PC-9 (cell line): ENCODE data around the gene OTOP2.

Source experiments
- CTCF ChIP-seq: fragments of 200-600 bp; sonication (generic); conservative IDR thresholded peaks from 2 replicates; pipeline ENCODE4 v1.6.1; 2017; ENCODE audit warnings: mixed run types, antibody characterized with exemption, mild to moderate bottlenecking, moderate library complexity
- EZH2 ChIP-seq: fragments of 200-600 bp; sonication (generic); IDR thresholded peaks from 2 replicates; pipeline ENCODE4 v1.8.0; 2017; ENCODE audit warnings: antibody characterized with exemption, low read depth

GRCh38 chr17:74875155-74875976 is 48.7 kb upstream of the OTOP2 start:
- TF ChIP-seq CTCF (no peak), EZH2 (no peak)
